HL-60 (cell line): ENCODE measurements around the gene KHDC4.
"Not testable (repeated sequence)": the region's sequence is repeated elsewhere in the genome, so short reads cannot be mapped to it uniquely, and the experiment has no call there.

Experiments
- DNase-seq, 2 experiments: peaks; one replicate each; pipeline ENCODE4 v3.0.0-alpha.2; 2010 to 2020; ENCODE audit warnings: low read depth in 1 of 2, low spot score in 1 of 2
- H3K27ac ChIP-seq: fragments of 250-450 bp; sonication (Bioruptor Pico); replicated peaks from 2 replicates; pipeline ENCODE4 v1.5.1; 2020; ENCODE audit warnings: mild to moderate bottlenecking, moderate library complexity
- H3K27me3 ChIP-seq: fragments of 250-450 bp; sonication (Bioruptor Pico); 2 replicates; pipeline ENCODE4 v1.5.1; 2021; ENCODE audit warnings: mild to moderate bottlenecking, moderate library complexity; ENCODE audit not compliant: insufficient read depth, poor library complexity, severe bottlenecking
- H3K4me3 ChIP-seq: replicated peaks from 2 replicates; pipeline ENCODE4 v1.5.1; 2011; ENCODE audit warnings: mild to moderate bottlenecking, control low read depth, low read length; ENCODE audit not compliant: insufficient read depth
- CTCF ChIP-seq: IDR thresholded peaks from one replicate; pipeline ENCODE4 v1.5.1; 2011; ENCODE audit warnings: low read length, control low read depth, inconsistent platforms; ENCODE audit not compliant: insufficient read depth
- GABPA ChIP-seq: IDR thresholded peaks from 2 replicates; pipeline ENCODE4 v1.6.1; 2012; ENCODE audit warnings: low read depth
- POLR2AphosphoS5 ChIP-seq: IDR thresholded peaks from 2 replicates; pipeline ENCODE4 v1.6.1; 2012; ENCODE audit warnings: low read depth
- REST ChIP-seq: IDR thresholded peaks from 2 replicates; pipeline ENCODE4 v1.6.1; 2012; ENCODE audit warnings: low read depth; ENCODE audit not compliant: insufficient replicate concordance
- SPI1 ChIP-seq: IDR thresholded peaks from 2 replicates; pipeline ENCODE4 v1.6.1; 2012; ENCODE audit warnings: low read depth, mild to moderate bottlenecking, borderline replicate concordance

Gene KHDC4

GRCh38 chr1:155931332-155932038, 2.7 kb downstream of the KHDC4 start:
- no peaks in the 10 kb centered on the region for H3K27me3 ChIP-seq
- peak overlapping the region; percentile 11; the same call in 1 of the 2 replicates for H3K4me3 ChIP-seq
- DNase-seq = no peak
- TF ChIP-seq SPI1 (no peak), REST (no peak), CTCF (no peak), GABPA (no peak), POLR2AphosphoS5 (no peak)
- H3K27ac ChIP-seq = no peak overlapping the region

- DNase-seq = not testable (repeated sequence)
Observed at GRCh38 chr1:155930725-155931124, 3.5 kb downstream of the KHDC4 start.

GRCh38 chr1:155929057-155929456, 5.2 kb downstream of the KHDC4 start:
- Histone ChIP-seq H3K27ac (no peak overlapping the region), H3K4me3 (no peak overlapping the region), H3K27me3 (no peaks in the 10 kb centered on the region)
- no peak for TF ChIP-seq REST
- DNase-seq = no peak

More at GRCh38 chr1:155930725-155931124, 3.5 kb downstream of the KHDC4 start:
- H3K27ac ChIP-seq, H3K27me3 ChIP-seq, H3K4me3 ChIP-seq: not testable (repeated sequence)

- no peaks in the 10 kb centered on the region for H3K27me3 ChIP-seq
- no peak overlapping the region for H3K27ac ChIP-seq
- H3K4me3 ChIP-seq = no peak overlapping the region
- no peak for DNase-seq
- TF ChIP-seq REST (no peak), POLR2AphosphoS5 (no peak), GABPA (no peak), SPI1 (no peak), CTCF (no peak)
Observed at GRCh38 chr1:155925506-155925905, 8.7 kb downstream of the KHDC4 start.
